K562 (cell line): ENCODE measurements around the gene EIF2S1. TPM values are rescaled to one million over a fixed set of nuclear protein-coding genes. Genes with fewer than 3 reads are reported as not detected.

Experiments used
- BRD9 ChIP-seq: fragments of 450-650 bp; IDR thresholded peaks from 2 replicates; pipeline ENCODE4 v1.6.1; 2018; ENCODE audit warnings: low read depth; ENCODE audit not compliant: partially characterized antibody
- CBFA2T2 ChIP-seq: fragments of 450-650 bp; conservative IDR thresholded peaks from 2 replicates; pipeline ENCODE4 v1.6.1; 2017; ENCODE audit warnings: mild to moderate bottlenecking
- DMBX1 ChIP-seq: fragments of 250-450 bp; sonication (Bioruptor Pico); IDR thresholded peaks from 2 replicates; pipeline ENCODE4 v1.8.0; 2022; ENCODE audit warnings: inconsistent platforms, mild to moderate bottlenecking, moderate library complexity, borderline replicate concordance
- EP400 ChIP-seq: fragments of 450-650 bp; IDR thresholded peaks from 2 replicates; pipeline ENCODE4 v1.6.1; 2017; ENCODE audit warnings: antibody characterized with exemption, mild to moderate bottlenecking, moderate library complexity
- HDAC3 ChIP-seq: fragments of 450-650 bp; IDR thresholded peaks from 2 replicates; pipeline ENCODE4 v1.6.1; 2018; ENCODE audit warnings: borderline replicate concordance, mild to moderate bottlenecking, moderate library complexity; ENCODE audit not compliant: partially characterized antibody
- JUND ChIP-seq, 2 experiments: IDR thresholded peaks; 2 replicates in 1 of 2; 3 replicates in 1 of 2; pipeline ENCODE4 v1.6.1; 2011; ENCODE audit warnings: borderline replicate concordance in 2 of 2, low read depth in 2 of 2, low read length in 2 of 2, improper control_type of control experiment in 1 of 2, missing biosample characterization in 1 of 2, missing genetic modification characterization in 1 of 2, missing genetic modification reagents in 1 of 2
- KDM4B ChIP-seq, 2 experiments: fragments of 450-650 bp in 1 of 2; sonication (generic) in 1 of 2; IDR thresholded peaks; 2 replicates each; pipeline ENCODE4 v1.6.1; 2016 to 2017; ENCODE audit warnings: borderline replicate concordance in 2 of 2, antibody characterized with exemption in 1 of 2, low read depth in 1 of 2, mild to moderate bottlenecking in 1 of 2
- MTA1 ChIP-seq: fragments of 450-650 bp; IDR thresholded peaks from 2 replicates; pipeline ENCODE4 v1.6.1; 2017; ENCODE audit warnings: borderline replicate concordance
- POLR2B ChIP-seq: fragments of 450-650 bp; IDR thresholded peaks from 2 replicates; pipeline ENCODE4 v1.6.1; 2018; ENCODE audit warnings: low read depth; ENCODE audit not compliant: partially characterized antibody
- RB1 ChIP-seq: fragments of 450-650 bp; IDR thresholded peaks from 2 replicates; pipeline ENCODE4 v1.6.1; 2017; ENCODE audit warnings: low read depth, mild to moderate bottlenecking
- SIN3B ChIP-seq: fragments of 450-650 bp; IDR thresholded peaks from 2 replicates; pipeline ENCODE4 v1.6.1; 2017; ENCODE audit warnings: low read depth, mild to moderate bottlenecking, moderate library complexity
- SMAD4 ChIP-seq: fragments of 250-450 bp; sonication (Bioruptor Pico); conservative IDR thresholded peaks from 2 replicates; pipeline ENCODE4 v1.8.0; 2021; ENCODE audit warnings: inconsistent platforms, mild to moderate bottlenecking, moderate library complexity
- SUPT5H ChIP-seq: fragments of 450-650 bp; IDR thresholded peaks from 2 replicates; pipeline ENCODE4 v1.6.1; 2016
- TARDBP ChIP-seq: fragments of 450-650 bp; IDR thresholded peaks from 2 replicates; pipeline ENCODE4 v1.6.1; 2016
- ZKSCAN1 ChIP-seq: fragments of 150-350 bp; IDR thresholded peaks from 2 replicates; pipeline ENCODE4 v1.6.1; 2016; ENCODE audit warnings: low read depth, low read length
- ZNF311 ChIP-seq: fragments of 250-450 bp; sonication (Bioruptor Pico); IDR thresholded peaks from 2 replicates; pipeline ENCODE4 v1.4.0; 2020; ENCODE audit warnings: mild to moderate bottlenecking, moderate library complexity
- polyA plus RNA-seq, 8 experiments: library from polyadenylated mRNA; depleted of rRNA in 4 of 8; stranded (reverse) in 5 of 8; unstranded in 3 of 8; fragments of >200 nt; fragmentation: Nextera tagmentation in 2 of 8; fragmentation: Illumina TruSeq in 1 of 8; extraction: Ambion mirVana in 2 of 8; extraction: Trizol in 1 of 8; gene quantifications; 2 replicates each; pipeline versions ENCODE4 v1.2.1 to v1.2.3, GENCODE V29; 2011 to 2014; ENCODE audit warnings: inconsistent platforms in 1 of 8, missing spikeins in 1 of 8
- total RNA-seq, 7 experiments: library from RNA; depleted of rRNA in 6 of 7; stranded (reverse); fragments of >200 nt in 6 of 7; fragmentation: Illumina TruSeq in 2 of 7; extraction: Trizol in 2 of 7; gene quantifications; 2 replicates each; pipeline versions ENCODE4 v1.2.1 to v1.2.3, GENCODE V29; 2011 to 2021; ENCODE audit warnings: low replicate concordance in 1 of 7
- TF ChIP-seq, protein P1 (sequence below): IDR thresholded peaks from 2 replicates; pipeline ENCODE4 v1.6.1; 2014; ENCODE audit warnings: antibody characterized with exemption
- TF ChIP-seq, protein P2 (sequence below): sonication (generic); formaldehyde crosslinking; IDR thresholded peaks from 2 replicates; pipeline ENCODE4 v1.8.1; 2023; ENCODE audit warnings: mild to moderate bottlenecking, missing genetic modification reagents
- TF ChIP-seq, protein P3 (sequence below): fragments of 450-650 bp; formaldehyde crosslinking; conservative IDR thresholded peaks from 2 replicates; pipeline ENCODE4 v1.4.0; 2022; ENCODE audit warnings: mild to moderate bottlenecking, missing genetic modification characterization
- TF ChIP-seq, protein P4 (sequence below): sonication (generic); formaldehyde crosslinking; IDR thresholded peaks from 2 replicates; pipeline ENCODE4 v1.5.0; 2020; ENCODE audit warnings: missing genetic modification reagents
- TF ChIP-seq, protein P5 (sequence below): conservative IDR thresholded peaks from 2 replicates; pipeline ENCODE4 v1.6.1; 2011; ENCODE audit warnings: low read depth, mild to moderate bottlenecking, low read length; ENCODE audit not compliant: control insufficient read depth

The EIF2S1 gene
- total and polyA plus RNA-seq, 9 of the 15 experiments (the other 6 are each of a cell fraction or from before 2014, with no cell fraction given), result 216 to 1,018 (median 332) TPM

DNA sequence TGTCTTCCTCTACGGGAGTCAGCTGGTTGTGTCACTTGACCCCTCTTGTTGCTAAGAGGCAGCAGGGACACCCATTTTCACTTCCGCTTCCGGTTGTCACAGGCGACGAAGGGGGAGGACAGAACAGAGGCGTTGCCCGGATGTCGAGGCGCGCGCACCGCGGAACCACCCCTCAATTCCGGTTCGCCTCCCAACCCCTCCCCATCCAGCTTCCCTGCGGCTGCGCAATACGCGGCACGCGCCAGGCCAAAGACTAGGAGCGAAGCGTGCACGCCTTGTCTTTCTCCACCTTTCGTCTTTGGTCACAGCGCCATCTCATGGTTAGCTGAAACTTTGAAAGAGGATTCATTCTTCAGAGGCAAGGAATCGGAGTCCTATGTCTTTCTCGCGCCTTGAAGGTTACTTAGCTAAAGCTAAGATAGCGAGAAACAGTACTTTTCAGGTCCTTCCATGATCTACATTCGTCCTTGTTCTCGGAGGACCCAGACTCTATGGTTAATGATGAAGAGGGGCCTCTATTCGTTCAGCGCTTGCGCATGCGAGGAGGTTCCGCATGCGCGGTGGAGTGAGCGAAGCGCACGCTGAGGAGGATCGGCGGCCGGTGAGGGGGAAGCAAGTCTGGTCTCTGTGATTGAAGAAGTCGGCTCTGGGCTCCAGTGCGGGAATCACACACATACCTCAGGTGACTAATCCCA lies at the start of gene EIF2S1, which contains the start of gene ATP6V1D (continued):
- TF ChIP-seq POLR2B (peak; percentile 81), CBFA2T2 (0 out of 2 replicates have a peak, but pooled peaks have one; percentile 30), ZKSCAN1 (peak; percentile 7; the same call in 1 of the 2 replicates), SIN3B (peak; percentile 82), TARDBP (peak; percentile 32; the same call in 1 of the 2 replicates), ZNF311 (CRISPR knock-in tag) (no peak), EP400 (peak; percentile 97), BRD9 (peak; percentile 27), SMAD4 (CRISPR knock-in tag) (0 out of 2 replicates have a peak, but pooled peaks have one; percentile 15), JUND (IDR thresholded peaks at IDR 0.05; ENCODE audit: borderline replicate concordance, low read depth, low read length) (peak; percentile 63; the same call in 1 of the 2 replicates), JUND (tag; IDR thresholded peaks at IDR 0.05; ENCODE audit: borderline replicate concordance, low read depth, low read length) (no peak; the same call in 2 of the 3 replicates), SUPT5H (peak; percentile 89), RB1 (0 out of 2 replicates have a peak, but pooled peaks have one; percentile 34), KDM4B (IDR thresholded peaks at IDR 0.05; ENCODE audit: borderline replicate concordance in 2 of 2, low read depth in 1 of 2) (peak in 1 of 2 experiments; percentile 87; a peak in 2 of 4 replicates), HDAC3 (peak; percentile 13), DMBX1 (CRISPR knock-in tag) (no peak), MTA1 (no peak)
- TF ChIP-seq, protein P1, sequence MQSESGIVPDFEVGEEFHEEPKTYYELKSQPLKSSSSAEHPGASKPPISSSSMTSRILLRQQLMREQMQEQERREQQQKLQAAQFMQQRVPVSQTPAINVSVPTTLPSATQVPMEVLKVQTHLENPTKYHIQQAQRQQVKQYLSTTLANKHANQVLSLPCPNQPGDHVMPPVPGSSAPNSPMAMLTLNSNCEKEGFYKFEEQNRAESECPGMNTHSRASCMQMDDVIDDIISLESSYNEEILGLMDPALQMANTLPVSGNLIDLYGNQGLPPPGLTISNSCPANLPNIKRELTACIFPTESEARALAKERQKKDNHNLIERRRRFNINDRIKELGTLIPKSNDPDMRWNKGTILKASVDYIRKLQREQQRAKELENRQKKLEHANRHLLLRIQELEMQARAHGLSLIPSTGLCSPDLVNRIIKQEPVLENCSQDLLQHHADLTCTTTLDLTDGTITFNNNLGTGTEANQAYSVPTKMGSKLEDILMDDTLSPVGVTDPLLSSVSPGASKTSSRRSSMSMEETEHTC, result peak; percentile 79
- TF ChIP-seq, protein P2, sequence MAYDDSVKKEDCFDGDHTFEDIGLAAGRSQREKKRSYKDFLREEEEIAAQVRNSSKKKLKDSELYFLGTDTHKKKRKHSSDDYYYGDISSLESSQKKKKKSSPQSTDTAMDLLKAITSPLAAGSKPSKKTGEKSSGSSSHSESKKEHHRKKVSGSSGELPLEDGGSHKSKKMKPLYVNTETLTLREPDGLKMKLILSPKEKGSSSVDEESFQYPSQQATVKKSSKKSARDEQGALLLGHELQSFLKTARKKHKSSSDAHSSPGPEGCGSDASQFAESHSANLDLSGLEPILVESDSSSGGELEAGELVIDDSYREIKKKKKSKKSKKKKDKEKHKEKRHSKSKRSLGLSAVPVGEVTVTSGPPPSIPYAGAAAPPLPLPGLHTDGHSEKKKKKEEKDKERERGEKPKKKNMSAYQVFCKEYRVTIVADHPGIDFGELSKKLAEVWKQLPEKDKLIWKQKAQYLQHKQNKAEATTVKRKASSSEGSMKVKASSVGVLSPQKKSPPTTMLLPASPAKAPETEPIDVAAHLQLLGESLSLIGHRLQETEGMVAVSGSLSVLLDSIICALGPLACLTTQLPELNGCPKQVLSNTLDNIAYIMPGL (CRISPR knock-in tag), result 0 out of 2 replicates have a peak, but pooled peaks have one; percentile 65
- TF ChIP-seq, protein P3, sequence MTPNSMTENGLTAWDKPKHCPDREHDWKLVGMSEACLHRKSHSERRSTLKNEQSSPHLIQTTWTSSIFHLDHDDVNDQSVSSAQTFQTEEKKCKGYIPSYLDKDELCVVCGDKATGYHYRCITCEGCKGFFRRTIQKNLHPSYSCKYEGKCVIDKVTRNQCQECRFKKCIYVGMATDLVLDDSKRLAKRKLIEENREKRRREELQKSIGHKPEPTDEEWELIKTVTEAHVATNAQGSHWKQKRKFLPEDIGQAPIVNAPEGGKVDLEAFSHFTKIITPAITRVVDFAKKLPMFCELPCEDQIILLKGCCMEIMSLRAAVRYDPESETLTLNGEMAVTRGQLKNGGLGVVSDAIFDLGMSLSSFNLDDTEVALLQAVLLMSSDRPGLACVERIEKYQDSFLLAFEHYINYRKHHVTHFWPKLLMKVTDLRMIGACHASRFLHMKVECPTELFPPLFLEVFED (CRISPR knock-in tag), result no peak
- TF ChIP-seq, protein P4, sequence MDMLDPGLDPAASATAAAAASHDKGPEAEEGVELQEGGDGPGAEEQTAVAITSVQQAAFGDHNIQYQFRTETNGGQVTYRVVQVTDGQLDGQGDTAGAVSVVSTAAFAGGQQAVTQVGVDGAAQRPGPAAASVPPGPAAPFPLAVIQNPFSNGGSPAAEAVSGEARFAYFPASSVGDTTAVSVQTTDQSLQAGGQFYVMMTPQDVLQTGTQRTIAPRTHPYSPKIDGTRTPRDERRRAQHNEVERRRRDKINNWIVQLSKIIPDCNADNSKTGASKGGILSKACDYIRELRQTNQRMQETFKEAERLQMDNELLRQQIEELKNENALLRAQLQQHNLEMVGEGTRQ, result peak; percentile 56; the same call in 1 of the 2 replicates
- TF ChIP-seq, protein P5, sequence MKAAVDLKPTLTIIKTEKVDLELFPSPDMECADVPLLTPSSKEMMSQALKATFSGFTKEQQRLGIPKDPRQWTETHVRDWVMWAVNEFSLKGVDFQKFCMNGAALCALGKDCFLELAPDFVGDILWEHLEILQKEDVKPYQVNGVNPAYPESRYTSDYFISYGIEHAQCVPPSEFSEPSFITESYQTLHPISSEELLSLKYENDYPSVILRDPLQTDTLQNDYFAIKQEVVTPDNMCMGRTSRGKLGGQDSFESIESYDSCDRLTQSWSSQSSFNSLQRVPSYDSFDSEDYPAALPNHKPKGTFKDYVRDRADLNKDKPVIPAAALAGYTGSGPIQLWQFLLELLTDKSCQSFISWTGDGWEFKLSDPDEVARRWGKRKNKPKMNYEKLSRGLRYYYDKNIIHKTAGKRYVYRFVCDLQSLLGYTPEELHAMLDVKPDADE, result 0 out of 2 replicates have a peak, but pooled peaks have one; percentile 23
